Glutamatergic neuron (in vitro differentiated cells): ENCODE data around the gene FZR1. TPM values are rescaled to one million over a fixed set of nuclear protein-coding genes. Genes with fewer than 3 reads are reported as not detected.

ENCODE experiments used
- DNase-seq: peaks from one replicate; pipeline ENCODE4 v3.0.0; 2022
- H3K27ac Mint-ChIP-seq: one replicate; pipeline ENCODE4 v1.8.0; 2020; ENCODE audit warnings: mild to moderate bottlenecking, mixed read lengths, inconsistent platforms; ENCODE audit not compliant: unreplicated experiment
- H3K27me3 Mint-ChIP-seq: one replicate; pipeline ENCODE4 v1.8.0; 2020; ENCODE audit warnings: mild to moderate bottlenecking, moderate library complexity, mixed read lengths, inconsistent platforms; ENCODE audit not compliant: unreplicated experiment
- H3K36me3 Mint-ChIP-seq: one replicate; pipeline ENCODE4 v1.8.0; 2020; ENCODE audit warnings: mild to moderate bottlenecking, mixed read lengths, inconsistent platforms; ENCODE audit not compliant: unreplicated experiment
- H3K4me1 Mint-ChIP-seq: one replicate; pipeline ENCODE4 v1.8.0; 2020; ENCODE audit warnings: mild to moderate bottlenecking, low read depth, mixed read lengths, inconsistent platforms; ENCODE audit not compliant: unreplicated experiment
- H3K4me3 Mint-ChIP-seq: one replicate; pipeline ENCODE4 v1.8.0; 2020; ENCODE audit warnings: mild to moderate bottlenecking, mixed read lengths, inconsistent platforms; ENCODE audit not compliant: unreplicated experiment
- H3K9me3 Mint-ChIP-seq: one replicate; pipeline ENCODE4 v1.8.0; 2020; ENCODE audit warnings: mild to moderate bottlenecking, moderate library complexity, mixed read lengths, inconsistent platforms; ENCODE audit not compliant: unreplicated experiment
- CTCF ChIP-seq: fragments of 200-600 bp; sonication (generic); IDR thresholded peaks from one replicate; pipeline ENCODE4 v1.5.0; 2021; ENCODE audit not compliant: partially characterized antibody, unreplicated experiment
- total RNA-seq: library from RNA; stranded (reverse); fragmentation: NEBNext Ultra II Directional; extraction: Animal tissue kit (Norgen Biotek cat#: 25700); gene quantifications from one replicate; pipeline ENCODE4 v1.2.1, GENCODE V29; 2021; ENCODE audit not compliant: unreplicated experiment

FZR1 gene
- total RNA-seq, 1 donor from 2014 or later = 51.3 TPM

DNA sequence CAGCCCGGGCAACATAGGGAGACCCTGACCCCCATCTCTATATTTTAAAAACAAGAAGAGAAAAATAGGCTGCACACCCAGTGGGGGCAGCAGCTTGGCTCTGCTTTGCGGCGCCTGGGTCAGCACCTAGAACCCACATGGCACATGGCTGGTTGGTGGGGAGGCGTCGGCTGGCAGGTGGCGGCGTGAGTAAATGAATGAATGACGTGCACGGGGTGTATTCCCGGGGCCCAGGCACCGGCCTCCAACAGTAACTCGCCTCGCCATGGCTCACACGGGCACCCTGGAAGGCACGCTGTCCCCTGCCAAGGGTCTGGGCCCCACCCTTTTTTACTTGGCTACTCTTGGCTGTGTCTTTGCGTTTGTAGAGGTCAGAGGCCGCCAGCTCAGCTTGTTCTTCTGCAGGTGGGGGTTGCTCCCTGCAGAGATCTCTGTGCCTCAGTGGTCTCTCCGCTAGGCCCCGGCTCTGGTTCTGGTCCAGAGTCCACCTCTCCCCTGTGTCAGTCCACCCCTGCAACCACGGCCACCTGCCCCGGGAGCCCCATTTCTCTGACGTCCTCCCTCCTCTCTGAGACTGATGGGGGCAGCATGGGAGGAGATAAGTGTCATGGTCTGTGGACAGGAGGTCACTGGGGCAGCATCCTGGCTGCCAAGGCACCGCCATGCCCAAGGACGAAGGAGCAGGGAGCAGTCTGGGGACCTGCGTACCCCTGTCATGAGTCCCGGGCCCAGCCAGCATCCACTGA lies 5.6 kb downstream of the FZR1 start:
- H3K4me3 Mint-ChIP-seq = peak overlapping the region; percentile 38
- peaks cover 7% of the 10 kb centered on the region for H3K27me3 Mint-ChIP-seq
- no peak overlapping the region for H3K27ac Mint-ChIP-seq

GRCh38 chr19:3512562-3513228 lies 6.6 kb downstream of the FZR1 start:
- Mint-ChIP-seq H3K36me3 (no peaks in the 10 kb centered on the region), H3K4me3 (no peak overlapping the region), H3K9me3 (no peaks in the 10 kb centered on the region), H3K27ac (no peak overlapping the region), H3K4me1 (peaks cover 33% of the 10 kb centered on the region), H3K27me3 (peaks cover 4% of the 10 kb centered on the region)
- DNase-seq = no peak
- no peak for TF ChIP-seq CTCF

More for the DNA sequence above, 5.6 kb downstream of the FZR1 start:
- peaks cover 30% of the 10 kb centered on the region for H3K4me1 Mint-ChIP-seq
- H3K36me3 Mint-ChIP-seq = no peaks in the 10 kb centered on the region
- H3K9me3 Mint-ChIP-seq = peaks cover 2% of the 10 kb centered on the region
- no peak for DNase-seq
- TF ChIP-seq CTCF = no peak

DNA sequence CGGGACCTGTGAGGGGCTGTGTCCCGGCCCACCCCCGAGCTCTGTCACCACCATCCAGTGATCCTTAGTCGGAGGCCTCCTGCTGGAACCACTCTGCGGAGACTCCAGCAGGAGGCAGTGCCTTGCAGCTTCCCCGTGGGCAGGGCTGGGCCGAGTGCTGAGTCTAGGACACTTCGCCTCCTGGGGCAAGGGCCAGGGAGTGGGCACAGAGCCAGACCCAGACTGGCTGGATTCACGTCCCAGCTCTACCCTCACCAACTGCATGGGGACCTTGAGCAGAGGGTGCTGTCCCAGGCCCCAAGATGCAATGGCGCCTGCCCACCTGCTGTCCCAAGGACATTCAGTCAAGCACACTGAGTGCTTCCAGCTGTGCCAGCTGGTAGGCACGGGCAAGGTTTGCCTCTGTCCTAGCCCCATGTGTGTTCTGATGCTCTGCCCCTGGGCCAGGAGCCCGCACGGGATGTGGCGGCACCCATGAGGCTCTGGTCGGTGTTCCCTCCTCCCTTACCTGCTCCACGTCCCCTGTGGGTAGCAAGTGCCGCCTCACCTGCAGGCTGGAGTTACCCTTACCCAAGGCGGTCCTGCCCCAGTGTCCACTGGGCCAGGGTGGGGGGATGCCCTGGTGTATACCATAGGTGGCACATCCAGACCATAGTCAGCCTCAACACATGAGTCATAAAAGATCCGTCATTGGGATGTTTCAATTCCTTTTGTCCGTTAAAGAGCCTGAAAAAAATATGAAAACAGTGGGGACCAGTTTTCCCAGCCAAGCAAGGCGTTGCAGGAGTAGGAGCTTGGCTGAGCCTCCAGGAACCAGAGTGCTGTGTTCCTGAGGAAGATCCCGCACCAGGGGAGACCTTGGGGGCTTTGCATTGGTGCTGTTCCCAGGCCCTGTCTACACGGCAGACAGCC lies 7.4 kb downstream of the FZR1 start:
- DNase-seq = no peak
- H3K36me3 Mint-ChIP-seq = no peaks in the 10 kb centered on the region
- no peak overlapping the region for H3K27ac Mint-ChIP-seq
- peaks cover 31% of the 10 kb centered on the region for H3K4me1 Mint-ChIP-seq
- peak overlapping the region; percentile 22 for H3K4me3 Mint-ChIP-seq
- H3K9me3 Mint-ChIP-seq = no peaks in the 10 kb centered on the region
- peaks cover 4% of the 10 kb centered on the region for H3K27me3 Mint-ChIP-seq
- TF ChIP-seq CTCF = no peak

GRCh38 chr19:3514930-3515329 lies 8.8 kb downstream of the FZR1 start:
- peak overlapping the region; percentile 16 for H3K4me3 Mint-ChIP-seq
- H3K36me3 Mint-ChIP-seq = no peaks in the 10 kb centered on the region
- peak; percentile 10 for DNase-seq
- no peak for TF ChIP-seq CTCF
- H3K27me3 Mint-ChIP-seq = peaks cover 4% of the 10 kb centered on the region
- peaks cover 25% of the 10 kb centered on the region for H3K4me1 Mint-ChIP-seq
- no peaks in the 10 kb centered on the region for H3K9me3 Mint-ChIP-seq
- H3K27ac Mint-ChIP-seq = no peak overlapping the region
